Peyer's patch (tissue), 4 donors: Measurements from ENCODE around the gene CSK.
"Not testable (repeated sequence)": the region's sequence is repeated elsewhere in the genome, so short reads cannot be mapped to it uniquely, and the experiment has no call there.

ENCODE experiments used
- CTCF ChIP-seq, 6 experiments: fragments of 450-650 bp in 4 of 6; fragments of 200-600 bp in 2 of 6; sonication (generic) in 1 of 6; IDR thresholded peaks; one replicate each; pipeline ENCODE4 v1.5.1; 2017 to 2019; ENCODE audit warnings: antibody characterized with exemption in 6 of 6, mild to moderate bottlenecking in 3 of 6, moderate library complexity in 1 of 6
- POLR2A ChIP-seq, 2 donors: fragments of 450-650 bp; IDR thresholded peaks; one replicate each; pipeline ENCODE4 v1.5.1; 2017; ENCODE audit warnings: antibody characterized with exemption in 2 of 2, mild to moderate bottlenecking in 2 of 2, moderate library complexity in 2 of 2

DNA sequence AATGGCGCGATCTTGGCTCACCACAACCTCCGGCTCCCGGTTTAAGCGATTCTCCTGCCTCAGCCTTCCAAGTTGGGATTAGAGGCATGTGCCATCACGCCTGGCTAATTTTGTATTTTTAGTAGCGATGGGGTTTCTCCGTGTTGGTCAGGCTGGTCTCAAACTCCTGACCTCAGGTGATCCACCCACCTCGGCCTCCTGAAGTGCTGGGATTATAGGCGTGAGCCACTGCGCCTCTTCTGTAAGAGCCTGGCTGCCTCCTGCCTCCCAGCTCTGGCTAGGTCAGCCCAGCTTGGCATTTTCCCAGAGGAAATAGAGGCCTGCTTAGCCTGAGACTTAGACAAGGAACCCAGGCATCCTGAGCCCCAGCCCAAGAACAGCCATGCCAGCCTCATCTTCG, 4.2 kb downstream of the CSK start:
- TF ChIP-seq CTCF, POLR2A (IDR thresholded peaks at IDR 0.05): not testable (repeated sequence)
